Stimulated activated CD8-positive, alpha-beta memory T cell treated with anti-CD3 and anti-CD28 coated beads, Interleukin-12 subunit alpha, Interleukin-12 subunit beta, amount 100 ng/mL, for 1 hour (primary cell): ENCODE results near the gene CALHM5.

ENCODE experiments used
- DNase-seq: peaks from one replicate; pipeline ENCODE4 v3.0.0-alpha.2; 2020; ENCODE audit warnings: low read depth

CALHM5 gene

GRCh38 chr6:116550796-116551195 lies 39.4 kb downstream of the CALHM5 start:
- DNase-seq: no peak

- DNase-seq: no peak
Observed at GRCh38 chr6:116553451-116553850, 42.0 kb downstream of the CALHM5 start, which contains the start of gene CALHM4. Gene CALHM4, plus strand, starts transcription at chr6:116553751. Its CDS starts 43 bp downstream, at chr6:116553794.

GRCh38 chr6:116556065-116556464 lies 44.6 kb downstream of the CALHM5 start:
- no peak for DNase-seq

DNA sequence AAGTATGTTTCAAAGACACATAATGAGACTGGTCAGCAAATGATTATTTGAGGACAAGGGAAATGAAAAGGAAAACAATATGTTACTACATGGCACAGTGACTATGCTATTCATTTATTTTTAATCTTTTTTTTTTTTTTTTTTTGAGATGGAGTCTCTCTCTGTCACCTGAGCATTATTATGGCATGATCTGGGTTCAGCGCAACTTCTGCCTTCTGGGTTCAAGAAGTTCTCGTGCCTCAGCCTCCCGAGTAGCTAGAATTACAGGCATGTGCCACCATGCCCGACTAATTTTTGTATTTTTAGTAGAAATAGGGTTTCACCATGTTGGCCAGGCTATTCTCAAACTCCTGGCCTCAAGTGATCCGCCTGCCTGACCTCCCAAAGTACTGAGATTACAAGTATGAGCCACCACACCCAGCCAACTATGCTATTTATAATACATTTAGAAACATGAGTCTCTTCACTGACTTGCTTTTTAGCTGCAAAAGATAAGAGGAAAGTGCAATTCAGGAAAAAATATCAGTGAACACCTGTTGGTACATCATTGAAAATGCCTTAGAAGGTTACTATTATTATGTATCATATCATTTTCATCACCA lies 45.5 kb downstream of the CALHM5 start:
- no peak for DNase-seq

DNA sequence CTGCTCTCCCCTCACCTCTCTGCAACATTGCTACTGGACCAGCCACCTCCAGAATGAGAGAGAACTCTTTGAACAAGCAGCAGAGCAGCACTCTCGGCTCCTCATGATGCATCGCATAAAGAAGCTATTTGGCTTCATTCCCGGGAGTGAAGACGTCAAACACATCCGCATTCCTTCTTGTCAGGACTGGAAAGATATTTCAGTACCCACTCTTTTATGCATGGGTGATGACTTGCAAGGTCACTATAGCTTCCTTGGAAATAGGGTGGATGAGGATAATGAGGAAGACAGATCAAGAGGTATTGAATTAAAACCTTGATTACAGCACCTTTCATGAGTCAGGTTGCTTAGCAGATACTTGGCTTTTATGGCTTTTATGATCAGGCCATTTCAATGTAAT lies 46.5 kb downstream of the CALHM5 start:
- no peak for DNase-seq

DNA sequence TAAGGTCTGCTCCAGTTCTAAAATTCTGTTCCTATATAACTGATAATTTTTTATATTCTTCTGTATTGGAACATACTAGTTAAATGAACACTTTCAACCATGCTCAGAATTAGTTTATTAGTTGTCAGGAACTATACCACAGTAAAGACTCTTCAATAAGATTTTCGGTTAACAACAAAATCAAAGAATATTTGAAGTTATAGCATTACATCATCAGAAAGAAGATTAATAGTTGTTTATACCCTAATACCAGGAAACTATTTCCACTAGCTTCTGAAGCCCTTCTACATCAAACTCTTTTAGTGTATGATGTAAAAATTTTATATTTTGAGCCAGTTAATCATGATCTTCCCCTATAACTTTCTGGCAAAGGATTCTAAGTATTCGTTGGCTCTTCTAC lies 48.7 kb downstream of the CALHM5 start:
- no peak for DNase-seq

- peak; percentile 42 for DNase-seq
Observed at GRCh38 chr6:116561377-116562018, 50.1 kb downstream of the CALHM5 start.

- DNase-seq: no peak
Observed at GRCh38 chr6:116562019-116562403, 50.6 kb downstream of the CALHM5 start.

GRCh38 chr6:116562614-116563013 lies 51.2 kb downstream of the CALHM5 start:
- DNase-seq: no peak

- no peak for DNase-seq
Observed at GRCh38 chr6:116563830-116564229, 52.4 kb downstream of the CALHM5 start.

- no peak for DNase-seq
Observed at GRCh38 chr6:116564311-116564710, 52.9 kb downstream of the CALHM5 start.

- DNase-seq: no peak
Observed at GRCh38 chr6:116564921-116565872, 53.8 kb downstream of the CALHM5 start.

- DNase-seq: no peak
Observed at GRCh38 chr6:116568111-116568510, 56.7 kb downstream of the CALHM5 start.

DNA sequence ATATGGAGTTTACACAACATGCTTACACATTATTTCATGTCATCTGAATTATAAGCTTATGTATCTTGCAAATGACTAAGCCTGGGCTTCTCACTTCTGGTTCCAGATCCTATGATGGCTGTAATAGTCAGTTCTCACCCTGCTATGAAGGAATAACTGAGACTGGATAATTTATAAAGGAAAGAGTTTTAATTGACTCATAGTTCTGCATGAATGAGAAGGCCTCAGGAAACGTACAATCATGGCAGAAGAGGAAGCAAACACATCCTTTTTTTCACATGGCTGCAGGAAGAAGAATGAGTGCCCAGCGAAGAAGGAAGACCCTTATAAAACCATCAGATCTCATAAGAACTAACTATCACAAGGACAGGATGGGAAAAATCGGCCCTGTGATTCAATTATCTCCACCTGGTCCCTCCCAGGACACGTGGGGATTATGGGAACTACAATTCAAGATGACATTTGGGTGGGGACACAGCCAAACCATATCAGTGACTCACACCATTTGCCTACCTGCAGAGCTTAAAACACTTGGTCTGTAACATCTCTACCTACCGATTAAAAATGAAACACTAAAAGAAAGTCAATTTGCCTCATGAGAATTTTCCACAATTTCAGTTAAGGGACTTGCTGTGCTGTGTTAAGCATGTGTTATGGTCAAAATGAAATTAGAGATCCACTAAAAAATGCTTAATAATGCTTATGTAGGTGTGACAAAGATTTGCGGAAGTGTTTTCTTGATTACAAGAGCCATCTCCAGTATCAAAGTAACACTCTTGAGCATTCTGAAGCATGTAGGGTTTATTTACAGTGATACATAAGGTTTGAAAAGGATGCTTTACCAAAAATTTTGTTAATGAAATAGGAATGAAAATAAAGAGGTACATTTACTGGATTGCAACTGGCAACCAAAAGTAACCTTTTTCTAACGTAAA lies 57.6 kb downstream of the CALHM5 start:
- DNase-seq: no peak

- DNase-seq: peak; percentile 95
Observed at GRCh38 chr6:116570856-116571682, 59.6 kb downstream of the CALHM5 start, which contains the start of gene RWDD1. Gene RWDD1, plus strand, starts transcription at chr6:116571504. Its CDS starts 79 bp downstream, at chr6:116571583.

GRCh38 chr6:116571683-116572000 lies 60.2 kb downstream of the CALHM5 start:
- DNase-seq: no peak

DNA sequence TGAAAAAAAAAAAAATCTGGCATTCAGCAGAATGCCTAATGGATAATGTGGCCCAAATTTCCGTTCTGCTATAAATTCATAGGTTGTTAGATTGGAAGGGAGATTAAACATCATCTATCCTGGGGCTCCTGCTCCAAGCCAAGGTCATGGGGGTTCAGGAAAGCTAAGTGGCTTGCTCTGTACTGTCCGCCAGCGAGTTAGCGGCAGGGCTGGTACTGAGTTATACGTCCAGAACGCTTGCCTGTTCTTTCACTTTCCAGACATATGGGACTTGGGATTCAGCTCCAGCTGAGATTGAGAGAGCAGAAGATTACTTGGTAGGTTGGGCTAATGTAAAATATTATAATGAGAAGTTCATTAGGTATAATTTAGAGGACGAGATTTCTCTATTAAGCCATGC lies 60.7 kb downstream of the CALHM5 start:
- no peak for DNase-seq
